ENCODE data around the gene CHMP4B.

- TF ChIP-seq CTCF (conservative IDR thresholded peaks at IDR 0.05; ENCODE audit: low read depth, low read length) = peak; percentile 84
- no peak for TF ChIP-seq EZH2 (IDR thresholded peaks at IDR 0.05; ENCODE audit: borderline replicate concordance, low read depth, low read length, poor library complexity, severe bottlenecking)
Measured at GRCh38 chr20:33791959-33792597, 19.1 kb upstream of the CHMP4B start.
